Ishikawa (cell line): ENCODE results near the gene IL1RL2.

Experiments
- EGR1 ChIP-seq: IDR thresholded peaks from 2 replicates; pipeline ENCODE4 v1.6.1; 2012
- EP300 ChIP-seq: IDR thresholded peaks from 2 replicates; pipeline ENCODE4 v1.6.1; 2012; ENCODE audit warnings: borderline replicate concordance
- RAD21 ChIP-seq: IDR thresholded peaks from 2 replicates; pipeline ENCODE4 v1.6.1; 2012; ENCODE audit warnings: low read depth
- TEAD4 ChIP-seq: IDR thresholded peaks from 2 replicates; pipeline ENCODE4 v1.6.1; 2012
- USF1 ChIP-seq: IDR thresholded peaks from 2 replicates; pipeline ENCODE4 v1.6.1; 2012

IL1RL2 gene

DNA sequence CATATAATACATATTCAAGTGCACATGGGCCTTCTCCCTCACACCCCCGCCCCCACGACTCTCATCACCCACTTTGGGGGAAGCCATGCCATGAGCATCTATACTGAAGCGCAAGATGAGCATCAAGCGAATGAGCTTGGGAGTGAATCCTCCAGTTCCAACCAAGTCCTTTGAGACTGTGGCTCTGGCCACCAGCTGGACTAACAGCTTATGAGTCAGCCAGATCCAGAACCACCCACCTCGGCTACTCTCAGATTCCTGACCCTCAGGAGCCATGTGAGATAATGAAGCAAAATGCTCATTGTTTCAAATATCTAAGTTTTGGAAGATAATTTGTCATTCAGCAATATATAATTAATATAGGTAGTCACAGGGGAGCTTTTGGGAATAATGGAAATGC, 102.3 kb downstream of the IL1RL2 start:
- TF ChIP-seq EP300 (no peak), USF1 (no peak), RAD21 (no peak), EGR1 (no peak), TEAD4 (no peak)
